Stimulated activated CD4-positive, alpha-beta T cell treated with anti-CD3 and anti-CD28 coated beads, Interleukin-1b, Interleukin-23, amount 100 ng/mL, for 1 hour (primary cell): Measurements from ENCODE around the gene CHAC1.
"Not testable (repeated sequence)": the region's sequence is repeated elsewhere in the genome, so short reads cannot be mapped to it uniquely, and the experiment has no call there.

Experiments
- DNase-seq, 2 donors: peaks; one replicate each; pipeline ENCODE4 v3.0.0-alpha.2; 2020; ENCODE audit warnings: low read depth in 2 of 2

CHAC1 gene

GRCh38 chr15:40937762-40938535 is 15.3 kb upstream of the CHAC1 start:
- DNase-seq = no peak

- no peak for DNase-seq
Measured at GRCh38 chr15:40938536-40938870, 14.8 kb upstream of the CHAC1 start.

- DNase-seq = no peak
Measured at GRCh38 chr15:40940296-40940801, 12.9 kb upstream of the CHAC1 start.

GRCh38 chr15:40941068-40941527 is 12.2 kb upstream of the CHAC1 start:
- DNase-seq = no peak

- peak; percentile 25 to 45 for DNase-seq
Measured at GRCh38 chr15:40941528-40942336, 11.5 kb upstream of the CHAC1 start.

- DNase-seq = no peak
Measured at GRCh38 chr15:40942337-40942854, 10.9 kb upstream of the CHAC1 start.

- no peak for DNase-seq
Measured at GRCh38 chr15:40942878-40943277, 10.4 kb upstream of the CHAC1 start.

- DNase-seq = no peak
Measured at GRCh38 chr15:40943764-40944365, 9.4 kb upstream of the CHAC1 start.

GRCh38 chr15:40944510-40945296 is 8.6 kb upstream of the CHAC1 start:
- no peak for DNase-seq

- DNase-seq = no peak
Measured at GRCh38 chr15:40948706-40949473, 4.4 kb upstream of the CHAC1 start.

GRCh38 chr15:40949756-40950207 is 3.5 kb upstream of the CHAC1 start:
- no peak for DNase-seq

GRCh38 chr15:40951764-40952163 is 1.5 kb upstream of the CHAC1 start:
- no peak for DNase-seq

GRCh38 chr15:40952301-40952900 is 870 bp upstream of the CHAC1 start:
- DNase-seq = no peak

GRCh38 chr15:40953713-40954074 is 423 bp downstream of the CHAC1 start:
- no peak for DNase-seq

- not testable (repeated sequence) for DNase-seq
Measured at GRCh38 chr15:40954158-40954848, 1.0 kb downstream of the CHAC1 start.

GRCh38 chr15:40955141-40955903 is 2.1 kb downstream of the CHAC1 start:
- DNase-seq = no peak

- no peak for DNase-seq
Measured at GRCh38 chr15:40955930-40956540, 2.8 kb downstream of the CHAC1 start.

- no peak for DNase-seq
Measured at GRCh38 chr15:40956541-40956982, 3.3 kb downstream of the CHAC1 start.
